ENCODE results near the gene COA8. TPM values are rescaled to one million over a fixed set of nuclear protein-coding genes. Genes with fewer than 3 reads are reported as not detected.

The COA8 gene
- total and polyA plus RNA-seq, 2 of the 13 experiments (the other 11 are each of a cell fraction or from before 2014, with no cell fraction given), result 10.9 to 25.1 TPM

- TF ChIP-seq DNMT1 (CRISPR knock-in tag; IDR thresholded peaks at IDR 0.05), result no peak
- TF ChIP-seq ZNF207 (IDR thresholded peaks at IDR 0.05; ENCODE audit: borderline replicate concordance), result no peak
- TF ChIP-seq TSC22D2 (CRISPR knock-in tag; IDR thresholded peaks at IDR 0.05; ENCODE audit: borderline replicate concordance), result no peak
- no peak for TF ChIP-seq ZNF780A (CRISPR knock-in tag; IDR thresholded peaks at IDR 0.05)
- TF ChIP-seq ZNF281 (CRISPR knock-in tag; IDR thresholded peaks at IDR 0.05; ENCODE audit: borderline replicate concordance), result peak; percentile 21; the same call in 1 of the 2 replicates
- TF ChIP-seq NPAS2 (CRISPR knock-in tag; IDR thresholded peaks at IDR 0.05; ENCODE audit: borderline replicate concordance), result no peak
- TF ChIP-seq ZNF512 (CRISPR knock-in tag; IDR thresholded peaks at IDR 0.05), result no peak
- peak; percentile 82 for TF ChIP-seq RBM39 (IDR thresholded peaks at IDR 0.05; ENCODE audit: low read depth, low read length, poor library complexity, severe bottlenecking)
- TF ChIP-seq ZNF326 (CRISPR knock-in tag; IDR thresholded peaks at IDR 0.05; ENCODE audit: borderline replicate concordance), result no peak
- TF ChIP-seq BATF2 (CRISPR knock-in tag; IDR thresholded peaks at IDR 0.05), result no peak
- no peak for TF ChIP-seq FOXC1 (CRISPR knock-in tag; IDR thresholded peaks at IDR 0.05; ENCODE audit: borderline replicate concordance)
- TF ChIP-seq ZNF841 (CRISPR knock-in tag; IDR thresholded peaks at IDR 0.05; ENCODE audit: borderline replicate concordance), result no peak
- TF ChIP-seq FOXP1 (IDR thresholded peaks at IDR 0.05), result no peak
- TF ChIP-seq FOXP1 (CRISPR knock-in tag; IDR thresholded peaks at IDR 0.05), result no peak
- TF ChIP-seq ZNF251 (CRISPR knock-in tag; IDR thresholded peaks at IDR 0.05), result no peak
- no peak for TF ChIP-seq ZNF737 (CRISPR knock-in tag; IDR thresholded peaks at IDR 0.05; ENCODE audit: borderline replicate concordance)
- no peak for TF ChIP-seq SRSF4 (IDR thresholded peaks at IDR 0.05; ENCODE audit: low read depth, low read length, poor library complexity, severe bottlenecking)
- TF ChIP-seq THAP9 (CRISPR knock-in tag; IDR thresholded peaks at IDR 0.05; ENCODE audit: borderline replicate concordance), result no peak
- no peak; the same call in 1 of the 2 replicates for TF ChIP-seq ZNF232 (CRISPR knock-in tag; IDR thresholded peaks at IDR 0.05; ENCODE audit: borderline replicate concordance)
- no peak for TF ChIP-seq TBL1XR1 (IDR thresholded peaks at IDR 0.05; ENCODE audit: borderline replicate concordance, low read length, partially characterized antibody)
- no peak for TF ChIP-seq E2F2 (CRISPR knock-in tag; IDR thresholded peaks at IDR 0.05; ENCODE audit: borderline replicate concordance)
Observed at GRCh38 chr14:103528146-103528586, 34.6 kb upstream of the COA8 start (continued).

All from HepG2 (cell line).